Measurements from ENCODE around the gene FOS. TPM values are rescaled to one million over a fixed set of nuclear protein-coding genes. Genes with fewer than 3 reads are reported as not detected.

FOS gene
- total RNA-seq = 72.8 and 177 TPM in 2 replicates

DNA sequence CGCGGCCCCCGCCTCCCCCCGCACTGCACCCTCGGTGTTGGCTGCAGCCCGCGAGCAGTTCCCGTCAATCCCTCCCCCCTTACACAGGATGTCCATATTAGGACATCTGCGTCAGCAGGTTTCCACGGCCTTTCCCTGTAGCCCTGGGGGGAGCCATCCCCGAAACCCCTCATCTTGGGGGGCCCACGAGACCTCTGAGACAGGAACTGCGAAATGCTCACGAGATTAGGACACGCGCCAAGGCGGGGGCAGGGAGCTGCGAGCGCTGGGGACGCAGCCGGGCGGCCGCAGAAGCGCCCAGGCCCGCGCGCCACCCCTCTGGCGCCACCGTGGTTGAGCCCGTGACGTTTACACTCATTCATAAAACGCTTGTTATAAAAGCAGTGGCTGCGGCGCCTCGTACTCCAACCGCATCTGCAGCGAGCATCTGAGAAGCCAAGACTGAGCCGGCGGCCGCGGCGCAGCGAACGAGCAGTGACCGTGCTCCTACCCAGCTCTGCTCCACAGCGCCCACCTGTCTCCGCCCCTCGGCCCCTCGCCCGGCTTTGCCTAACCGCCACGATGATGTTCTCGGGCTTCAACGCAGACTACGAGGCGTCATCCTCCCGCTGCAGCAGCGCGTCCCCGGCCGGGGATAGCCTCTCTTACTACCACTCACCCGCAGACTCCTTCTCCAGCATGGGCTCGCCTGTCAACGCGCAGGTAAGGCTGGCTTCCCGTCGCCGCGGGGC, at the start of gene FOS:
TSS of gene FOS (plus strand) at position 407 of the 731 bp plus-strand sequence. CDS start at position 562, 155 bp downstream.

Other genes starting within 250 kb of the FOS start
- 20.6 and 24.6 TPM in 2 replicates for gene MLH3, start 227.4 kb upstream of the FOS start, total RNA-seq
- gene ACYP1, start 214.8 kb upstream of the FOS start, total RNA-seq = 4.6 and 6.8 TPM in 2 replicates
- gene ZC2HC1C, start 209.2 kb upstream of the FOS start, total RNA-seq = 0.68 and 0.71 TPM in 2 replicates
- 39.3 and 40.4 TPM in 2 replicates for gene NEK9, start 151.8 kb upstream of the FOS start, total RNA-seq
- 306 and 314 TPM in 2 replicates for gene TMED10, start 102.2 kb upstream of the FOS start, total RNA-seq
- 47.5 and 80.3 TPM in 2 replicates for gene JDP2, start 149.2 kb downstream of the FOS start, total RNA-seq
- 9.6 TPM in 1 of 2 replicates, not detected in the other for gene BATF, start 243.6 kb downstream of the FOS start, total RNA-seq

All from nasal cavity respiratory epithelium epithelial cell of viscerocranial mucosa (primary cell).